GM12878 (cell line): ENCODE measurements around the gene PTPRJ.

Source experiments
- ASH2L ChIP-seq: fragments of 300-600, 200-600 bp; sonication (generic); IDR thresholded peaks from 2 replicates; pipeline ENCODE4 v1.6.1; 2017; ENCODE audit warnings: low read depth, mild to moderate bottlenecking, borderline replicate concordance
- BHLHE40 ChIP-seq, 2 experiments: fragments of 450-650 bp in 1 of 2; IDR thresholded peaks; 2 replicates each; pipeline ENCODE4 v1.6.1; 2011 to 2017; ENCODE audit warnings: low read depth in 2 of 2, borderline replicate concordance in 1 of 2, improper control_type of control experiment in 1 of 2, low read length in 1 of 2, mild to moderate bottlenecking in 1 of 2
- CTCF ChIP-seq, 3 experiments: IDR thresholded peaks in 2 of 3; conservative IDR thresholded peaks in 1 of 3; 2 replicates each; pipeline ENCODE4 v1.5.1; 2011; ENCODE audit warnings: low read depth in 3 of 3, low read length in 3 of 3, mild to moderate bottlenecking in 3 of 3, control low read depth in 2 of 3, moderate library complexity in 2 of 3, inconsistent platforms in 1 of 3, mixed read lengths in 1 of 3; ENCODE audit not compliant: control insufficient read depth in 2 of 3, insufficient read depth in 1 of 3; ENCODE audit errors: extremely low read depth in 1 of 3
- HCFC1 ChIP-seq: fragments of 150-350 bp; IDR thresholded peaks from 2 replicates; pipeline ENCODE4 v1.6.1; 2014; ENCODE audit warnings: low read length
- POLR2A ChIP-seq: IDR thresholded peaks from 2 replicates; pipeline ENCODE4 v1.6.1; 2011; ENCODE audit warnings: low read depth, mild to moderate bottlenecking, low read length
- POLR2AphosphoS5 ChIP-seq: IDR thresholded peaks from 2 replicates; pipeline ENCODE4 v1.6.1; 2011; ENCODE audit warnings: mild to moderate bottlenecking, low read length, inconsistent platforms
- SRF ChIP-seq, 2 experiments: IDR thresholded peaks; 2 replicates each; pipeline ENCODE4 v1.6.1; 2011; ENCODE audit warnings: low read depth in 2 of 2, low read length in 2 of 2, mild to moderate bottlenecking in 1 of 2, moderate library complexity in 1 of 2

DNA sequence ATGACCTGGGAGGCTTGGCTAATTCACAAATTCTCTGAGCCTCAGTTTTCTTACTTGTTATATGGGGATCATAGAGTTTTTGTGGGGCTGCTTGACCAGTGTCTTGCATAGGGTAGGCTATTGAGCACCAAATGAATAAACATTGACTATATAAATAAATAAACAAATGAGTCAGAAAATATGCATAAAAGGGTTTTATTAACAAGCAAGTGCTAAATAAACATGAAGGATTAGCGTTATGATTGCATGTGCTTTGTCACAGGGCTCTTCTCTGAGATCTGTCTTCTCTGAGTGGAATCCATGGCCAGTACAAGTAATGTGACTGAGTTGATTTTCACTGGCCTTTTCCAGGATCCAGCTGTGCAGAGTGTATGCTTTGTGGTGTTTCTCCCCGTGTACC, 236.2 kb downstream of the PTPRJ start, which contains the start of gene OR4B1:
- TF ChIP-seq CTCF (IDR thresholded peaks at IDR 0.05 in 2 of 3, conservative IDR thresholded peaks at IDR 0.05 in 1 of 3; ENCODE audit: control insufficient read depth in 2 of 3, extremely low read depth in 1 of 3, insufficient read depth in 1 of 3, low read depth in 3 of 3, low read length in 3 of 3) (no peak), BHLHE40 (IDR thresholded peaks at IDR 0.05; ENCODE audit: borderline replicate concordance in 1 of 2, low read depth in 2 of 2, low read length in 1 of 2) (no peak), HCFC1 (no peak), ASH2L (no peak), SRF (IDR thresholded peaks at IDR 0.05; ENCODE audit: low read depth in 2 of 2, low read length in 2 of 2) (no peak), POLR2AphosphoS5 (no peak), POLR2A (no peak)
